AG04450 (cell line): ENCODE measurements around the gene METTL14. TPM values are rescaled to one million over a fixed set of nuclear protein-coding genes. Genes with fewer than 3 reads are reported as not detected.
"Not testable (repeated sequence)": the region's sequence is repeated elsewhere in the genome, so short reads cannot be mapped to it uniquely, and the experiment has no call there.

Experiments
- CTCF ChIA-PET: fragments of 300-600, 350-600 bp; formaldehyde crosslinking; extraction: SDS; loops from one replicate; lab custom pipeline; 2022; ENCODE audit warnings: antibody characterized with exemption, inconsistent platforms; lab: Charles Lee
- POLR2A ChIA-PET: fragments of 350-600 bp; formaldehyde crosslinking; extraction: SDS; loops from one replicate; lab custom pipeline; 2021; ENCODE audit warnings: antibody characterized with exemption, inconsistent platforms; lab: Yijun Ruan, JAX
- DNase-seq: peaks from one replicate; pipeline ENCODE4 v3.0.0-alpha.2; 2011; ENCODE audit warnings: low read depth, low spot score
- H3K27ac ChIP-seq: one replicate; pipeline ENCODE4 v1.5.1; 2012; ENCODE audit warnings: low read depth, low read length, control low read depth
- H3K27me3 ChIP-seq: one replicate; pipeline ENCODE4 v1.6.0; 2012; ENCODE audit warnings: low read length; ENCODE audit not compliant: control insufficient read depth, insufficient read depth
- H3K4me3 ChIP-seq: 2 replicates; pipeline ENCODE4 v1.5.1; 2011; ENCODE audit warnings: mild to moderate bottlenecking, low read depth, low read length, control low read depth
- H3K9me3 ChIP-seq: 2 replicates; pipeline ENCODE4 v1.5.1; 2012; ENCODE audit warnings: low read length; ENCODE audit not compliant: control insufficient read depth, insufficient read depth
- CTCF ChIP-seq: IDR thresholded peaks from 2 replicates; pipeline ENCODE4 v1.5.1; 2011; ENCODE audit warnings: low read depth, low read length, control low read depth, inconsistent platforms
- polyA minus RNA-seq: library from RNA; depleted of rRNA, polyadenylated mRNA; stranded (reverse); fragments of >200 nt; gene quantifications from 2 replicates; pipeline ENCODE4 v1.2.3, GENCODE V29; 2011; rRNA and poly(A)+ RNA removed
- polyA plus RNA-seq: library from polyadenylated mRNA; depleted of rRNA; stranded (reverse); fragments of >200 nt; gene quantifications from 2 replicates; pipeline ENCODE4 v1.2.3, GENCODE V29; 2011; rRNA removed

METTL14 gene
- 17.6 and 24.6 TPM in 2 replicates for polyA plus RNA-seq
- 11.2 and 18.9 TPM in 2 replicates for polyA minus RNA-seq

GRCh38 chr4:118684873-118685811 is at the start of gene METTL14:
Gene METTL14, plus strand, starts transcription at chr4:118685392. Its CDS starts 143 bp downstream, at chr4:118685535.
- CTCF ChIA-PET, result interaction anchor here (0.5 to 2.3 kb wide), 6 partner anchors 10 to 261 kb away, joined by 3 to 7 read pairs (median 4); no protein-coding TSS in a partner anchor

GRCh38 chr4:118636126-118636525 is 49.1 kb upstream of the METTL14 start:
- DNase-seq, POLR2A ChIA-PET, H3K27me3 ChIP-seq, H3K9me3 ChIP-seq, CTCF ChIA-PET, H3K27ac ChIP-seq, H3K4me3 ChIP-seq: not testable (repeated sequence)

More at GRCh38 chr4:118684873-118685811, at the start of gene METTL14:
- DNase-seq, result peak; percentile 59
- Histone ChIP-seq H3K27ac (no peak within 1 kb of the TSS), H3K9me3 (no peaks in the 10 kb centered on the region), H3K4me3 (peak within 1 kb of the TSS; percentile 81), H3K27me3 (no peaks in the 10 kb centered on the region)
- POLR2A ChIA-PET, result interaction anchor here (0.6 to 1.2 kb wide), 4 partner anchors 9 to 332 kb away, joined by 3 to 5 read pairs (median 3); partner anchors contain the start of gene PRSS12
- TF ChIP-seq CTCF, result no peak; the same call in 1 of the 2 replicates

GRCh38 chr4:118664665-118665064 is 20.5 kb upstream of the METTL14 start:
- peak; percentile 50 for TF ChIP-seq CTCF
- DNase-seq, H3K27ac ChIP-seq, H3K27me3 ChIP-seq, POLR2A ChIA-PET, H3K4me3 ChIP-seq, H3K9me3 ChIP-seq: not testable (repeated sequence)
- CTCF ChIA-PET, result interaction anchor here (0.6 to 1.2 kb wide), 4 partner anchors 21 to 305 kb away, joined by 3 to 4 read pairs (median 4); partner anchors contain the start of gene METTL14

- peak; percentile 56 for DNase-seq
- H3K27me3 ChIP-seq, H3K27ac ChIP-seq, H3K9me3 ChIP-seq, CTCF ChIA-PET, POLR2A ChIA-PET, H3K4me3 ChIP-seq: not testable (repeated sequence)
These were observed 16.0 kb upstream of the METTL14 start for GRCh38 chr4:118669220-118669619.

GRCh38 chr4:118670968-118671367 is 14.2 kb upstream of the METTL14 start:
- H3K9me3 ChIP-seq, POLR2A ChIA-PET, DNase-seq, H3K27ac ChIP-seq, H3K27me3 ChIP-seq, H3K4me3 ChIP-seq: not testable (repeated sequence)
- CTCF ChIA-PET, result interaction anchor here (1.5 kb wide), 1 partner anchor 13 kb away, joined by 3 read pairs; no protein-coding TSS in a partner anchor

- Histone ChIP-seq H3K4me3 (no peak overlapping the region), H3K9me3 (no peaks in the 10 kb centered on the region), H3K27me3 (no peaks in the 10 kb centered on the region), H3K27ac (no peak overlapping the region)
- CTCF ChIA-PET, result interaction anchor here (1.1 to 1.4 kb wide), 3 partner anchors 14 to 292 kb away, joined by 3 to 8 read pairs (median 4); no protein-coding TSS in a partner anchor
- POLR2A ChIA-PET, result no interaction called here
- DNase-seq, result no peak
- peak; percentile 36 for TF ChIP-seq CTCF
These were observed 9.1 kb upstream of the METTL14 start for GRCh38 chr4:118676128-118676527.
